SKM-1 (cell line): ENCODE measurements around the gene CAMK2G.

Experiments
- DNase-seq: peaks from one replicate; lab custom pipeline; 2025; ENCODE audit not compliant: unreplicated experiment; lab: John Stamatoyannopoulos, UW

Gene CAMK2G

DNA sequence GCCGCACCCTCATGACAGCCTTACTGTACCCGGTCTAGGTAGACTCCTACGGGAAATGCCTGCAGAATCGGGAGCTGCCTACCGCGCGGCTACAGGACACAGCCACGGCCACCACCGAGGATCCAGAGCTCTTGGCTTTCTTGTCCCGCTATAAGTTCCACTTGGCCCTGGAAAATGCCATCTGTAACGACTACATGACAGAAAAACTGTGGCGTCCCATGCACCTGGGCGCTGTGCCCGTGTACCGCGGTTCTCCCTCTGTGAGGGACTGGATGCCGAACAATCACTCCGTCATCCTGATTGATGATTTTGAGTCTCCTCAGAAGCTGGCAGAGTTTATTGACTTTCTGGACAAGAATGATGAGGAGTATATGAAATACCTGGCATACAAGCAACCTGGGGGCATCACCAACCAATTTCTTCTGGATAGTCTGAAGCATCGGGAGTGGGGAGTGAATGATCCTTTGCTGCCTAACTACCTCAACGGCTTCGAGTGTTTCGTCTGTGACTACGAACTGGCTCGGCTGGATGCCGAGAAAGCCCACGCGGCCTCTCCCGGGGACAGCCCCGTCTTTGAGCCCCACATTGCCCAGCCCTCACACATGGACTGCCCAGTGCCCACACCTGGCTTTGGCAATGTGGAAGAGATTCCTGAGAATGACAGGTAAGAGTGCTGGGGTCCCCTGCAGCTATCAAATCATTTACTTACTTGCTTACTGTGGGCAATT is 101.0 kb downstream of the CAMK2G start:
- no peak for DNase-seq

DNA sequence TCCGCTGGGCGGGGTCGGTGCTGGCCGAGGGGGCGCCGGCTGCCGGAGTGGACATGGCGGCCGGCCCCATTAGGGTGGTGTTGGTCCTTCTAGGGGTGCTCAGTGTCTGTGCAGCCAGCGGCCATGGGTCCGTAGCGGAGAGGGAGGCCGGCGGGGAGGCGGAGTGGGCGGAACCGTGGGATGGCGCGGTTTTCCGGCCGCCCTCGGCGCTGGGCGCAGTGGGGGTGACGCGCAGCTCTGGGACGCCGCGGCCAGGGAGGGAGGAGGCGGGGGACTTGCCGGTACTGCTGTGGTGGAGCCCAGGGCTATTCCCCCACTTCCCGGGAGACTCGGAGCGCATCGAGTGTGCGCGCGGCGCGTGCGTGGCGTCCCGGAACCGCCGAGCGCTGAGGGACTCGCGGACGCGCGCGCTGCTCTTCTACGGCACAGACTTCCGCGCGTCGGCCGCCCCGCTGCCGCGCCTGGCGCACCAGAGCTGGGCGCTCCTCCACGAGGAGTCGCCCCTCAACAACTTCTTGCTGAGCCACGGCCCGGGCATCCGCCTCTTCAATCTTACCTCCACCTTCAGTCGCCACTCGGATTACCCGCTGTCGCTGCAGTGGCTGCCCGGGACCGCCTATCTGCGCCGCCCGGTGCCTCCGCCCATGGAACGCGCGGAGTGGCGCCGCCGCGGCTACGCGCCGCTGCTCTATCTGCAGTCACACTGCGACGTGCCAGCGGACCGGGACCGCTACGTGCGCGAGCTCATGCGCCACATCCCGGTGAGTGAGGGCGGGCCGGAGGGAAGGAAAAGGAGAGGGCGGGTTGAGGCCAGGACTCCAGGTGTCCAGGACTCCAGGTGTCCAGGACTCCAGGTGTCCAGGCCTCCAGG is 101.8 kb downstream of the CAMK2G start:
- peak; percentile 63 for DNase-seq

DNA sequence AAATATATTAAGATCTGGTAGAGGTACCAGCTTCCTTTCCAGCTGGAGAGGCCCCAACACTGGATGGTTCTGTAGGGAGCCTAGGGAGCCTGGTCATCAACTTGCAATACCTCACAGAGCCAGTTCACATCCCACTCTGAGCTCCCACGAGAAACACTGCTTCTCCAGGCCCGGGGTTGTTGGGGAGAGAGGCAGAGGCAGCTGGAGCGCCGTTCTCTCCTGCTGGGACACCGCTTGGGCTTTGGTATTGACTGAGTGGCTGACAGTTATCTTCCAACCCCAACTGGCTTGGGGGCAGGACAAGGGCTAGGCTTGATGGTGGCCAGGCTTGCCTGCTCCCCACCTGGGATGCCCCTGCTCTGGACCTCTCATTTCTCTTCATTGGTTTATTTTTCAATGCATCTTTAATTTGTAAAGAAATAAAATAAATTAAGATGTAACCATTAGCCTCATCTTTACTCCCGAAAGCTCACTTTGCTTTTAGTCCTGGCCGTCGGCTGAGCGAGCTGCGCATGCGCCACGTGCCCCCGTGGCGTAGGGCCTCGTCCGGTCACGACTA is 102.6 kb downstream of the CAMK2G start:
- DNase-seq: no peak

DNA sequence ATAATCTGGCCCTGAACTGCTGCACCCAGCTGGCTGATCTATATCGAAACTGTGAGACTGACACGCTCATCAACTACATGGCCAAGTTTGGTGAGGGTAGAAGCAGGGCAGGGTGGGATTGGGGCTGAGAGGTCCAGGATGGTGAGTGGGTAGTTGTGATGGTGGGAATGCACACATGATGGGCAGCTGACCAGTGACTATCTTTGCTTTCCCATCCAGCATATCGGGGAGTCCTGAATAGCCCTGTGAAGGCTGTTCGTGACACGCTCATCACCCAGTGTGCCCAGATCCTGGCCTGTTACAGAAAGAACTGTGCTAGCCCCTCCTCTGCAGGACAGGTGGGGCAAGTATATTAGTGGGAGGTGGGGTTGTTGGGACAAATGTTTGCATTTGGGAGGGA is 105.0 kb downstream of the CAMK2G start:
- DNase-seq: no peak

DNA sequence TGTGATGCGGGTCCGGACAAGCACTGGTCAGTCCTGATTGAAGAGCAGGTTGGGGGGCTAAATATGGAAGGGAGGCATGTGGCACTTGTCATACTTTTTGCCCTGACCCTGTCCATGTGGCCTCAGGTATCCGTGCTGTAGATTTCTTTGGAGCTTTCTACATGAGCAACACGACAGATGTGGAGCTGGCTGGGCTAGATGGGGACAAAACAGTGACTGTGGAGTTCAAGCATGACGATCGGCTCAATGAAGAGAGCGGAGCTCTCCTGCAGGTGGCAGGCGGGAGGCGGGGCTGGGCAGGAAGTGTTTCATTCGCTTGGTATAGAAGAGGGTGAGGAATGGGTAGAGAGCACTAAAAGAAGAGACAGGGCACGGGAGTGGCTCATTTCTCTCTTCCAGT is 105.5 kb downstream of the CAMK2G start:
- no peak for DNase-seq

DNA sequence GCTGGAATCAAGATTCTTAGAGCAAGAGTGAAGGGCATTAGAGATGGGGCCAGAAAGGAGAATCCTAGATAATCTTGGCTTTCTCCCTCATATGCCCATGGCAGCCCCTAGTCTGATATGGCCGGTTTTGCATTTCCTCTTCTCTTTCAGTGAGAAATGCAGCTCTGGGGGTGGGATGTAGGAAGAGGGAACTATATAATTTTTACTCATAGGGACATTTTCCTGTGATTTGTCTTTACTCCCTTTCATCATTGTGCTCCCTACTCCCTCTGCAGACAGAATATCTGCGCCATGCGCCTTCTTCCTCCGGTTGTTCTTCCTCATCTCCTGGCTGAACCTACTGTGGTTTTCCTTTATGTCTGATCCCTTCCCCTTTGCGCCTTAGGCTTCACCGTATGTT is 109.3 kb downstream of the CAMK2G start:
- DNase-seq: no peak

DNA sequence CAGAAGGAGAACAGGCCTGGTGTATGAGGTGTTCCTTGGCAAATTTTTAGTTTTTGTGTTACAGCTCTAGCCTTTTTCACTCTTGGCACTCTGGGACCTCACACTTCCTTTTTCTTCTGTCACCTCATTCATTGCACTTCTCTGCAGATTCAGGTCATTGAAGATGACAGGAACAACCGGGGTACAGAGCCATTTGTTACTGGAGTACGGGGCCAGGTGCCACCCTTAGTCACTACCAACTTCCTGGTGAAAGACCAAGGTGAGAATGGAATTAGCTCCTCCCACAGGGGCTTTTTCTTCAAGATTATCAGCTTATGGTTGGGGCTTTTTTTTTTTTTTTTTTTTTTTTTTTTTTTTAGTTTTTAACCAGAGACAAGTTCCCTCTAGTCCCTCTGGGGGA is 111.0 kb downstream of the CAMK2G start:
- DNase-seq: no peak

DNA sequence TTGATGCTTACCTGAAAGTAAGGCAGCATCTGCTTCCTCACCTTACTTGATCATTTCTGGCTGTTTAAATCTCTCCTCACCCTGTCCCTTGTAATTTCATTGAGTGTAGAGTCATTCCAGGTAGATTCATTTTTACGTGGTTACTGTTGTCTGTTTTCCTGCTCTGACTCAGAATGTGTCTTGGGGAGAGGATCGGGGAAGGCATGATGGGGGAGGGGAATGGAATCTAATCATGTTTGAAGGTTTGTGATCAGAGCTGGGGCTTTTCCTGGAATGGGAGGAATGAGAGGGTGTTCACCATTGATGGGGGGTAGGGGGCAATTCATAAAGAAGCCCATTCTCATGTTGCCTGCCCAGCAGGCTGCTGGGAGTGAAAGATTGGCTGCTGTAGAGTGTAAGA is 111.4 kb downstream of the CAMK2G start:
- DNase-seq: no peak
